CD4-positive, alpha-beta T cell treated with Interleukin-17A for 4 hours (primary cell): ENCODE data around the gene LRRC63.
"Not testable (repeated sequence)": the region's sequence is repeated elsewhere in the genome, so short reads cannot be mapped to it uniquely, and the experiment has no call there.

Source experiments
- DNase-seq: peaks from one replicate; pipeline ENCODE4 v3.0.0-alpha.2; 2020; ENCODE audit warnings: mixed read lengths

Gene LRRC63

GRCh38 chr13:46211483-46212351 lies at the start of gene LRRC63:
Gene LRRC63, plus strand, starts transcription at chr13:46211928. Its CDS starts 1,107 bp downstream, at chr13:46213035.
- DNase-seq: peak; percentile 89

GRCh38 chr13:46162741-46163140 lies 49.0 kb upstream of the LRRC63 start:
- DNase-seq: not testable (repeated sequence)

GRCh38 chr13:46164661-46165060 lies 47.1 kb upstream of the LRRC63 start:
- no peak for DNase-seq

GRCh38 chr13:46165485-46166223 lies 46.1 kb upstream of the LRRC63 start:
- no peak for DNase-seq

GRCh38 chr13:46166224-46166584 lies 45.5 kb upstream of the LRRC63 start:
- DNase-seq: no peak

GRCh38 chr13:46166947-46167610 lies 44.6 kb upstream of the LRRC63 start:
- DNase-seq: no peak

GRCh38 chr13:46168341-46168740 lies 43.4 kb upstream of the LRRC63 start:
- DNase-seq: no peak

GRCh38 chr13:46168783-46169182 lies 42.9 kb upstream of the LRRC63 start:
- no peak for DNase-seq

- DNase-seq: no peak
Observed at GRCh38 chr13:46169758-46170157, 42.0 kb upstream of the LRRC63 start.

- peak; percentile 33 for DNase-seq
Observed at GRCh38 chr13:46170268-46170667, 41.5 kb upstream of the LRRC63 start.

- DNase-seq: peak; percentile 53
Observed at GRCh38 chr13:46170687-46171086, 41.0 kb upstream of the LRRC63 start.

- no peak for DNase-seq
Observed at GRCh38 chr13:46171217-46171616, 40.5 kb upstream of the LRRC63 start.

- DNase-seq: no peak
Observed at GRCh38 chr13:46171739-46172138, 40.0 kb upstream of the LRRC63 start.

- DNase-seq: peak; percentile 80
Observed at GRCh38 chr13:46172531-46172991, 39.2 kb upstream of the LRRC63 start.

- DNase-seq: no peak
Observed at GRCh38 chr13:46173656-46174055, 38.1 kb upstream of the LRRC63 start.

- DNase-seq: peak; percentile 38
Observed at GRCh38 chr13:46176756-46177155, 35.0 kb upstream of the LRRC63 start.

GRCh38 chr13:46178143-46178542 lies 33.6 kb upstream of the LRRC63 start:
- DNase-seq: no peak

GRCh38 chr13:46178821-46179220 lies 32.9 kb upstream of the LRRC63 start:
- DNase-seq: no peak

GRCh38 chr13:46179491-46179908 lies 32.2 kb upstream of the LRRC63 start:
- DNase-seq: peak; percentile 82

- DNase-seq: no peak
Observed at GRCh38 chr13:46179969-46180763, 31.6 kb upstream of the LRRC63 start.

- no peak for DNase-seq
Observed at GRCh38 chr13:46181377-46181839, 30.3 kb upstream of the LRRC63 start.

- peak; percentile 80 for DNase-seq
Observed at GRCh38 chr13:46181840-46182490, 29.8 kb upstream of the LRRC63 start, which contains the start of gene LCP1. Gene LCP1, minus strand, starts transcription at chr13:46182177. Its CDS starts 22,515 bp downstream, at chr13:46159662.
